DMS 273 (cell line): ENCODE data around the gene SPEM2.
"Not testable (repeated sequence)": the region's sequence is repeated elsewhere in the genome, so short reads cannot be mapped to it uniquely, and the experiment has no call there.

Experiments
- DNase-seq: peaks from one replicate; lab custom pipeline; 2025; ENCODE audit not compliant: unreplicated experiment; lab: John Stamatoyannopoulos, UW

The SPEM2 gene

DNA sequence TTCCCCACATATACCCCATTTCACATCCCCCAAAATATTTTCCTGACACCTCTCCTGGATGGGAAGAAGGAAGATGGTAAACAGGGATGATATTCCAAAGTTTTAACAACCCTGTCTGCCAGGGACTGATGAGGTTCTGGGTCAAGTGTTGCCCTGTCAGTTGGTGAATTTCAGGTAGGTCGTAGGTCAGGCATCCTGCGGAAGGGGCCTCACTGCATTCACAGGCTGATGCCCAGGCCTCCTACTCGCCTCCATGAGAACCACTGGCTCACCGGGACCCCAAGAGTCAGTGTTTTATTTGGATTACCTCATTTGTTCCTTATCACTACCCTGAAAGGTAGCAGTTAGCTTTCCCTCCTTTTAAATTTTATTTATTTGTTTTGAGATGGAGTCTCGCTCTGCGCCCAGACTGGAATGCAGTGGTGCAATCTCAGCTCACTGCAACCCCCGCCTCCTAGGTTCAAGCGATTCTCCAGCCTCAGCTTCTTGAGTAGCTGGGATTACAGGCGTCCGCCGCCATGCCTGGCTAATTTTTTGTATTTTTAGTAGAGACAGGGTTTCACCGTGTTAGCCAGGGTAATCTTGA lies 43.5 kb downstream of the SPEM2 start:
- DNase-seq = no peak

DNA sequence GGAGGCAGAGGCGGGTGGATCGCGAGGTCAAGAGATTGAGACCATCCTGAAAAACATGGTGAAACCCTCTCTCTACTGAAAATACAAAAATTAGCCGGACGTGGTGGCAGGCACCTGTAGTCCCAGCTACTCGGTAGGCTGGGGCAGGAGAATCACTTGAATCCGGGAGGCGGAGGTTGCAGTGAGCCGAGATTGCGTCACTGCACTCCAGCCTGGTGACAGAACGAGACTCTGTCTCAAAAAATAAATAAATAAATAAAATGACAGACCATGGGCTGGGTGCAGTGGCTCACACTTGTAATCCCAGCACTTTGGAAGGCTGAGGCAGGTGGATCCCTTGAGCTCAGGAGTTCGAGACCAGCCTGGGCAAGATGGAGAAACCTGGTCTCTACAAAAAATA lies 44.4 kb downstream of the SPEM2 start:
- DNase-seq = not testable (repeated sequence)

GRCh38 chr17:7470457-7470973 lies 45.1 kb downstream of the SPEM2 start:
- DNase-seq = not testable (repeated sequence)

DNA sequence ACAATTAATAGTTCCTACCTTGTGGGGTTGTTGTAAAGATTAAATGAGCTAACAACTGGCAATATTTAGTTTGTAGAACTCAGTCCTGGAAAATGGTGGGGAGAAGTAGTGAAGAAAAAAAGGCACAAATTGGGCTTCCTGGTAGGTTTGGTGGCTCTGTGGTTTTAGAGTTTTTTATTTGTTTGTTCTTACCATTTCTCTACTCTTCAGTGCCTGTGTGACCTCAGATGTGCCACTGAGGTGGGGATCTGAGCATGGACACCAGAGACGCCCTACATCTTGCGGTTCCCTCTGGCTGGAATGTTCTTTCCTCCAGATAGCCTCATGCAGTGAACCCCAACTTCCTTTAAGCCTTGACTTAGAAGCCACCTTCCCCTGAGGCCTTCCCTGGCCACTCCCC lies 46.3 kb downstream of the SPEM2 start:
- DNase-seq = no peak

DNA sequence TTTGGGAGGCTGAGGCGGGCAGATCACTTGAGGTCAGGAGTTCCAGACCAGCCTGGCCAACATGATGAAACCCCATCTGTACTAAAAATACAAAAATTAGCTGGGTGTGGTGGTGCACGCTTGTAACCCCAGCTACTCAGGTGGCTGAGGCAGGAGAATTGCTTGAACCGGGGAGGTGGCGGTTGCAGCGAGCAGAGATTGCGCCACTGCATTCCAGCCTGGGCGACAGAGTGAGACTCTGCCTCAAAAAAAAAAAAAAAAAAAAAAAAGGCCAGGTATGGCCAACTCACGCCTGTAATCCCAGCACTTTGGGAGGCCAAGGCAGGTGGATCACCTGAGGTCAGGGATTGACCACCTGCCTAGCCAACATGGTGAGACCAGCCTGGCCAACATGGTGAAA lies 49.4 kb downstream of the SPEM2 start:
- DNase-seq = not testable (repeated sequence)

GRCh38 chr17:7475764-7476422 lies 50.5 kb downstream of the SPEM2 start:
- no peak for DNase-seq

DNA sequence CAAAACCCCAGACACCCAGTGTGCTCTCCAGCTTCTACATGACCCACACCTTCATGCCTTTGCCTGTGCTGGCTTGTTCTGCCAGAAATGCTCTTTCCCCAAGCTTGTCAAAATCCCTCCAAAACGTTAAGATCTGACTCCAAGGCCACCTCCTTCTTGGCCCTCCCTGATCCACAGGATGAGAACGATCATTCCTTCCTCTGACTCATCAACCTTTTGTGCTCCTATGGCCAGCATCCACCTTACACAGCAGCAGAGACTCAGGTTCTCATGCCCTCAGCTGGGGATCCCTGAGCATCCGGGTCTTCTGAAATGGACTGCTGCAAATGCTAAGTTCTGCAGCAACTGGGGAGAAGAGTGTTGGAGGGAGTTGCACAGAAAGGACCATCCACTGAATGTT lies 51.1 kb downstream of the SPEM2 start:
- no peak for DNase-seq

GRCh38 chr17:7476951-7477350 lies 51.5 kb downstream of the SPEM2 start:
- DNase-seq = no peak
